ENCODE measurements around the gene SLC22A7. TPM values are rescaled to one million over a fixed set of nuclear protein-coding genes. Genes with fewer than 3 reads are reported as not detected.

SLC22A7 gene
- total RNA-seq, 6 experiments from 2014 or later, result 145 to 348 (median 185) TPM

DNA sequence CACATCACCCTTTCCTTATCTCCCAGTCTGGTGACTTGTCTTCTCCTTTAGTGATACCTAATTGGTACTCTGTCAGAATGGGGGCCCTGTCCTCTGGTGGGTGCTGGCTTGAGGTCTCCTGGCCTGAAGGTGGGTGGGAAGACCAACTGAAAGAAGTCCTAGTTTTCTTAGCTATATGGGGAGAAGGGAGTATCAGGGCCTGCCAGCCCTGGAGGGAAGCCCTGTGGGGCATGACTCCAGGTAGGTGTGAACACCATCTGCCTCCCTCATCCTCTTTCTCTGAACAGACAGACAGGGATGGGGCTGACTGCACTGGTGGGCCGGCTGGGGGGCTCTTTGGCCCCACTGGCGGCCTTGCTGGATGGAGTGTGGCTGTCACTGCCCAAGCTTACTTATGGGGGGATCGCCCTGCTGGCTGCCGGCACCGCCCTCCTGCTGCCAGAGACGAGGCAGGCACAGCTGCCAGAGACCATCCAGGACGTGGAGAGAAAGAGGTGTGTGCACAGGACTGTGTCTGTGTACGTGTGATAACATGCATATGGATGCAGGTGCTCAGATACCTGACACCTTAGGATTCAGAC lies 5.8 kb downstream of the SLC22A7 start:
- Histone ChIP-seq H3K27ac (no peak overlapping the region), H3K36me3 (peaks cover 0 to 51% (median 20%) of the 10 kb centered on the region in 4 donors), H3K4me3 (no peak overlapping the region), H3K4me1 (peaks cover 0 to 50% (median 3%) of the 10 kb centered on the region in 4 donors), H3K9me3 (no peaks in the 10 kb centered on the region), H3K27me3 (no peaks in the 10 kb centered on the region)
- intact Hi-C loops (cut with DNase I), result no loop called here
- DNase-seq, result no peak
- no peak for ATAC-seq
- 45% methylated on average over 2 of the region's 8 CpGs for WGBS (ENCODE audit: insufficient coverage, low coverage, low lambda C conversion rate, missing lambda C conversion rate)
- no peak for TF ChIP-seq POLR2A (IDR thresholded peaks at IDR 0.05)
- TF ChIP-seq, protein P1, sequence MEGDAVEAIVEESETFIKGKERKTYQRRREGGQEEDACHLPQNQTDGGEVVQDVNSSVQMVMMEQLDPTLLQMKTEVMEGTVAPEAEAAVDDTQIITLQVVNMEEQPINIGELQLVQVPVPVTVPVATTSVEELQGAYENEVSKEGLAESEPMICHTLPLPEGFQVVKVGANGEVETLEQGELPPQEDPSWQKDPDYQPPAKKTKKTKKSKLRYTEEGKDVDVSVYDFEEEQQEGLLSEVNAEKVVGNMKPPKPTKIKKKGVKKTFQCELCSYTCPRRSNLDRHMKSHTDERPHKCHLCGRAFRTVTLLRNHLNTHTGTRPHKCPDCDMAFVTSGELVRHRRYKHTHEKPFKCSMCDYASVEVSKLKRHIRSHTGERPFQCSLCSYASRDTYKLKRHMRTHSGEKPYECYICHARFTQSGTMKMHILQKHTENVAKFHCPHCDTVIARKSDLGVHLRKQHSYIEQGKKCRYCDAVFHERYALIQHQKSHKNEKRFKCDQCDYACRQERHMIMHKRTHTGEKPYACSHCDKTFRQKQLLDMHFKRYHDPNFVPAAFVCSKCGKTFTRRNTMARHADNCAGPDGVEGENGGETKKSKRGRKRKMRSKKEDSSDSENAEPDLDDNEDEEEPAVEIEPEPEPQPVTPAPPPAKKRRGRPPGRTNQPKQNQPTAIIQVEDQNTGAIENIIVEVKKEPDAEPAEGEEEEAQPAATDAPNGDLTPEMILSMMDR (IDR thresholded peaks at IDR 0.05), result no peak

DNA sequence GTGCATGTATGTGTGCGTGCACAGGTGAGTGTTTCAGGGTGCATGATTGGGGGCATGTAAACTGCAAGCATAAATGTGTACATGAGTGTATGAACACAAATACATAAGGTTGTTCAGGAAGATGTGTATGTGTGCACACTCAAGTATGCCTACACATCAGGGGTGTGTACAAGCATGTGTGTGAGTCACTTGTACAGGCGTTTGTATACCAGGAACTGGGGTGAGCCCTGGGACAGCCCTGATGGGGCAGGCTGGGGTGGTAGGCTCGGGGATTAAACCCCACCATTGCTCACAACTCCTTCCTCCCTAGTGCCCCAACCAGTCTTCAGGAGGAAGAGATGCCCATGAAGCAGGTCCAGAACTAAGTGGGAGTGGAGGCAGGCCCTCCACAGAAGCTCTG lies 6.3 kb downstream of the SLC22A7 start:
- Histone ChIP-seq H3K27me3 (no peaks in the 10 kb centered on the region), H3K27ac (no peak overlapping the region), H3K36me3 (peaks cover 0 to 51% (median 20%) of the 10 kb centered on the region in 4 donors), H3K4me1 (peaks cover 0 to 55% (median 3%) of the 10 kb centered on the region in 4 donors), H3K9me3 (no peaks in the 10 kb centered on the region), H3K4me3 (no peak overlapping the region)
- ATAC-seq, result no peak
- no CpG with 5 or more reads among the region's 3 CpGs for WGBS (ENCODE audit: insufficient coverage, low coverage, low lambda C conversion rate, missing lambda C conversion rate)
- intact Hi-C loops (cut with DNase I), result no loop called here
- TF ChIP-seq, protein P1 (IDR thresholded peaks at IDR 0.05), result no peak
- no peak for TF ChIP-seq POLR2A (IDR thresholded peaks at IDR 0.05)
- no peak for DNase-seq

DNA sequence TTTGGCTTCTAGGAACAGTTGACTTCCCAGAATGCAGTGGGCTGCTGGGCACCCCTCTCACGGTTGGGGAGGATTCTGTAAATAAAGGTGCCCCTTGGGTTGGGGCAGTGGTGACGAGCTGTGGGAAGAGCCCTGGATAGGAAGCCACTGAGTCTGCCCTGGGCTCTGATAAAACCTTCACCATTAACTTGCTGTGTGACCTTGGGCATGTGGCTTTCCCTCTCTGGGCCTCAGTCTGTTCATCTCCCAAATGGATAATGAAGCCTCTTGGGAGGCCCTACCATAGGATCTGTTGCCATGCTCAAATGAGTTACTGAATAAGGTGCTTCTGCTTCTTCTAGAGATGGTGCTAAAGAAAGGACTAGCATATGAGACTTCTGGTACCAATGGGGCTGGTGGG lies 6.8 kb downstream of the SLC22A7 start:
- Histone ChIP-seq H3K27ac (no peak overlapping the region), H3K27me3 (no peaks in the 10 kb centered on the region), H3K9me3 (no peaks in the 10 kb centered on the region), H3K36me3 (peaks cover 0 to 47% (median 20%) of the 10 kb centered on the region in 4 donors), H3K4me1 (peaks cover 0 to 53% (median 3%) of the 10 kb centered on the region in 4 donors), H3K4me3 (no peak overlapping the region)
- intact Hi-C loops (cut with DNase I), result no loop called here
- TF ChIP-seq, protein P1 (IDR thresholded peaks at IDR 0.05), result no peak
- 17% methylated on average over 1 of the region's 2 CpGs for WGBS (ENCODE audit: insufficient coverage, low coverage, low lambda C conversion rate, missing lambda C conversion rate)
- ATAC-seq, result no peak
- DNase-seq, result no peak

DNA sequence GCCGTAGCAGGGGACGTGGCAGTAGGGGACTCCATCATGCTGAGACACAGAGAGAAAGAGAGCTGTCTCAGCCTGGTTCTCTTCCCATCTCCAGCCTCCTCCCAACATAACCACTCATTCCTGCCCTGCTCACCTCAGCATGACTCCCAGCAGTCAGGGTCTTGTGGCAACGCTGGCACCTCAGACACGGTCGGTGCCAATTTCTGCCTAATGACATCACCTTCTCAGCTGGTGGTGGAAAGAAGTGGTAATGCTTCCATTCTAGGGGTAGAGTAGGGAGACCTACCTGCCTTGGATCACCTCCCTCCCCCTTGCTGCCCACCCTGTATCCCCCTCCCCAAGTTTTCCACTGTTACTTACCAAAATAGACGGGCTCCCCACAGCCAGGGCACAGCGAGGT lies 8.0 kb downstream of the SLC22A7 start:
- H3K4me1 ChIP-seq, result peaks cover 0 to 41% (median 2%) of the 10 kb centered on the region in 4 donors
- H3K27me3 ChIP-seq, result no peaks in the 10 kb centered on the region
- WGBS (ENCODE audit: insufficient coverage, low coverage, low lambda C conversion rate, missing lambda C conversion rate), result 33% methylated on average over 2 of the region's 7 CpGs
- peaks cover 0 to 35% (median 18%) of the 10 kb centered on the region in 4 donors for H3K36me3 ChIP-seq
- TF ChIP-seq, protein P1 (IDR thresholded peaks at IDR 0.05), result no peak
- no peak for TF ChIP-seq POLR2A (IDR thresholded peaks at IDR 0.05)
- H3K9me3 ChIP-seq, result no peaks in the 10 kb centered on the region
- no peak overlapping the region for H3K4me3 ChIP-seq
- intact Hi-C loops (cut with DNase I), result no loop called here
- DNase-seq (no peak), ATAC-seq (peak; percentile 21 to 36 (median 28))
- peak overlapping the region; percentile 43 to 67 (median 47) for H3K27ac ChIP-seq

Measured in right lobe of liver (tissue), 6 donors.